GM12891 (cell line): Measurements from ENCODE around the gene NEK7.
"Not testable (repeated sequence)": the region's sequence is repeated elsewhere in the genome, so short reads cannot be mapped to it uniquely, and the experiment has no call there.

Experiments
- POLR2A ChIP-seq: IDR thresholded peaks from 2 replicates; pipeline ENCODE4 v1.6.1; 2011; ENCODE audit warnings: low read depth, low read length, control low read depth
- POLR2AphosphoS5 ChIP-seq: IDR thresholded peaks from 2 replicates; pipeline ENCODE4 v1.6.1; 2011; ENCODE audit warnings: low read depth, low read length, control low read depth

GRCh38 chr1:198193871-198194270 is 37.1 kb downstream of the NEK7 start:
- not testable (repeated sequence) for TF ChIP-seq POLR2AphosphoS5, POLR2A
